ENCODE data around the gene CHTOP.

CHTOP gene

GRCh38 chr1:153612111-153612754 is 21.6 kb upstream of the CHTOP start:
- FAIRE-seq (no peak), DNase-seq (ENCODE audit: insufficient read length, low spot score) (no peak)

GRCh38 chr1:153612755-153613331 is 21.0 kb upstream of the CHTOP start, which contains the start of gene S100A16:
Gene S100A16, minus strand, starts transcription at chr1:153613137. Its CDS starts 4,986 bp downstream, at chr1:153608151.
- FAIRE-seq (no peak), DNase-seq (ENCODE audit: insufficient read length, low spot score) (peak; percentile 67)

- FAIRE-seq (no peak), DNase-seq (ENCODE audit: insufficient read length, low spot score) (no peak)
Measured at GRCh38 chr1:153613406-153613805, 20.5 kb upstream of the CHTOP start.

- DNase-seq (ENCODE audit: insufficient read length, low spot score) (no peak), FAIRE-seq (no peak)
Measured at GRCh38 chr1:153614189-153614900, 19.5 kb upstream of the CHTOP start.

GRCh38 chr1:153614906-153615305 is 19.0 kb upstream of the CHTOP start:
- FAIRE-seq (no peak), DNase-seq (ENCODE audit: insufficient read length, low spot score) (no peak)

GRCh38 chr1:153615406-153615805 is 18.5 kb upstream of the CHTOP start:
- DNase-seq (ENCODE audit: insufficient read length, low spot score) (no peak), FAIRE-seq (no peak)

- FAIRE-seq (no peak), DNase-seq (ENCODE audit: insufficient read length, low spot score) (no peak)
Measured at GRCh38 chr1:153616144-153616916, 17.5 kb upstream of the CHTOP start, which contains the start of gene S100A14. Gene S100A14, minus strand, starts transcription at chr1:153616325. Its CDS starts 467 bp downstream, at chr1:153615858.

GRCh38 chr1:153616917-153617311 is 17.0 kb upstream of the CHTOP start:
- FAIRE-seq, result no peak
- DNase-seq (ENCODE audit: insufficient read length, low spot score), result no peak

GRCh38 chr1:153617663-153618062 is 16.2 kb upstream of the CHTOP start:
- no peak for FAIRE-seq
- no peak for DNase-seq (ENCODE audit: insufficient read length, low spot score)

GRCh38 chr1:153619171-153619570 is 14.7 kb upstream of the CHTOP start:
- FAIRE-seq (no peak), DNase-seq (ENCODE audit: insufficient read length, low spot score) (no peak)

- no peak for DNase-seq (ENCODE audit: insufficient read length, low spot score)
- FAIRE-seq, result no peak
Measured at GRCh38 chr1:153623101-153623500, 10.8 kb upstream of the CHTOP start.

- DNase-seq (ENCODE audit: insufficient read length, low spot score) (no peak), FAIRE-seq (no peak)
Measured at GRCh38 chr1:153624965-153625611, 8.8 kb upstream of the CHTOP start.

- no peak for FAIRE-seq
- DNase-seq (ENCODE audit: insufficient read length, low spot score), result no peak
Measured at GRCh38 chr1:153626477-153626903, 7.4 kb upstream of the CHTOP start.

- peak; percentile 93 for DNase-seq (ENCODE audit: insufficient read length, low spot score)
- FAIRE-seq, result no peak
Measured at GRCh38 chr1:153626904-153627714, 6.8 kb upstream of the CHTOP start, which contains the start of gene S100A13. Gene S100A13, minus strand, starts transcription at chr1:153627505. Its CDS starts 1,033 bp downstream, at chr1:153626472.

GRCh38 chr1:153627715-153628626 is 5.9 kb upstream of the CHTOP start, which contains the start of gene S100A1:
Gene S100A1, plus strand, starts transcription at chr1:153628434. Its CDS starts 2,088 bp downstream, at chr1:153630522.
- DNase-seq (ENCODE audit: insufficient read length, low spot score) (no peak), FAIRE-seq (no peak)

GRCh38 chr1:153628638-153629342 is 5.1 kb upstream of the CHTOP start:
- FAIRE-seq, result no peak
- no peak for DNase-seq (ENCODE audit: insufficient read length, low spot score)

GRCh38 chr1:153629343-153629665 is 4.6 kb upstream of the CHTOP start:
- no peak for DNase-seq (ENCODE audit: insufficient read length, low spot score)

GRCh38 chr1:153629971-153630370 is 3.9 kb upstream of the CHTOP start:
- no peak for DNase-seq (ENCODE audit: insufficient read length, low spot score)
- no peak for FAIRE-seq

More at GRCh38 chr1:153629343-153629665, 4.6 kb upstream of the CHTOP start:
- no peak for FAIRE-seq

Measured in HTR-8/SVneo (cell line).